GM19035 (cell line): ENCODE data around the gene DTX4.
A peak's percentile ranks its signal among the peaks of the same experiment; 100 is the strongest.

Source experiments
- ATAC-seq: cut with Tn5 transposase; IDR thresholded peaks from one replicate; pipeline ENCODE4 v1.9.1; 2021; ENCODE audit not compliant: unreplicated experiment

Gene DTX4

DNA sequence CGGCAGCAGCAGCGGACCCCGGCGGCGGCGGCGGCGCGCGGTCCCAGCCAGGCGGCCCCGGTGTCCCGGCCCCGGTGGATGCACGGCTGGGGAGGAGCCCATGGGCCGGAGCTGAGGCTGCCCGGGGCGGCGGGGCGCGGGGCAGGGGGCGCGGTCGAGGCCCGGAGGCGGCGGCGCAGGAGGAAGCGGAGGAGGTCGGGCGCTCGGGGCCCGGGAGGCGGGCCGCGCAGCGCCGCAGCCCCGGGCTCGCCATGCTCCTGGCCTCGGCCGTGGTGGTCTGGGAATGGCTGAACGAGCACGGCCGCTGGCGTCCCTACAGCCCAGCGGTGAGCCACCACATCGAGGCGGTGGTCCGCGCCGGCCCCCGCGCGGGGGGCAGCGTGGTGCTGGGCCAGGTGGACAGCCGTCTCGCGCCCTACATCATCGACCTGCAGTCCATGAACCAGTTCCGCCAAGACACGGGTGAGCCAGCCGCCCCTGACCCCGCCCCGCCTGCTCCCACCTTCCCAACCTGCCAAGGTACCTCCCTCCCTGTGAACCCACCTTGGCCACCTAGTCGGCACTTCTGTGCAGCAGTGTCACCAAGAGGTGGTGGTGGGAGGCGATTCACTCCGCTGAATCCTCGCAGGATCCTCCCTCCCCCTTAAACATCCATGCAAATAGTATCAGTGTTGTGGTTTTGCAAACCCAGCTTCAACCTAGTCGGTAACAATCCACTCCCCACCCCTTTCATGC lies 580 bp downstream of the DTX4 start:
- peak; percentile 36 for ATAC-seq

GRCh38 chr11:59173080-59173963 lies 1.4 kb downstream of the DTX4 start:
- ATAC-seq: no peak

DNA sequence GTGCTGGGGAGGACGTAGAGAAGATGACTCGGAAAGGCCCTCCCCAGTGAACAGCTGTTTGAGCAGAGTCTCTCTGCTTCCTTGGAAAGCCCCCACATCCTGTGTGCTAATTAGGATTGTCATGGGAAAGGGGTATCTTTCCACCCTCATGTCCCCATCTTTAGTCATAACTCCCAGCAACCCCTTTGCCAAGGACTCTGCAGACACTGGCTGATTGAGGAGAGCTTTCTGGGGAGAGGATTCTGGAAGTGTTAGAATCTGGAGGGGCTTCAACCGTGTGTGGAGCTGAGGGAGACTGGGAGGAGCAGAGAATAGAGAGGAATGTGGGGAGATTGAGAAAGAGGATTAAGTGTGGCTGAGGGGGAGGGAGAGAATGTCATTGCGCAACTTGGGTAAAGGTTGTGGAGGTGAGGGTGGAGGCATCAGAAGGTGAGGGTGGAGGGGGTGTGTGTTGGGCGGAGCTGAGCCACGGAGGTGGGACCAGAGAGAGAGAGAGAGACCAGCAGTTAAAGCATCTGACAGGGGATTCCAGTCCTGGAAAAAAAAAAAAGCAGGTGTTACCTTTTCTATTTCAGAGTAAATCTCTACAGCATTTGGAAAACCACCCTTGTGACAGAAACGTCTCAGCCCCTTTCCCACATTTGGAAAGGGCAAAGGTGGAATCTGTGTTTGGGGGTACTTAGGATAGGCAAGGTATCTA lies 2.2 kb downstream of the DTX4 start:
- no peak for ATAC-seq

DNA sequence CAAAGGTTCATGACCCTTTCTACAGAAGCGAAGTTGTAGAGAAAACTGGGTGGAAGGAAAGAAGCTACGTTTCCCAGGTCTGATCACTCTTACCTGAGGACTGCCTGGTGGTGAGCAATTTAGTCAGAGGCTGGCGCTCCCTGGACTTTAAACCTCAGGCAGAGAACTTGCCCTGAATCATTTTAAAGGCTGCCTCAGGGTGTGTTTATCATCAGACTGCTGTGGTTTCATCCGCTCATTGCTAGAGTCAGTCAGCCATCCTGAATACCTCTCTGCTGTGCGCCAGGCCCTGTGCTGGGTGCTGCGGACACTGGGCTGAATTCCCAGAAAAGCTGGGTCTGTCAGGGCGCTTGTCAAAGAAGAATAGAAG lies 2.7 kb downstream of the DTX4 start:
- ATAC-seq: no peak

DNA sequence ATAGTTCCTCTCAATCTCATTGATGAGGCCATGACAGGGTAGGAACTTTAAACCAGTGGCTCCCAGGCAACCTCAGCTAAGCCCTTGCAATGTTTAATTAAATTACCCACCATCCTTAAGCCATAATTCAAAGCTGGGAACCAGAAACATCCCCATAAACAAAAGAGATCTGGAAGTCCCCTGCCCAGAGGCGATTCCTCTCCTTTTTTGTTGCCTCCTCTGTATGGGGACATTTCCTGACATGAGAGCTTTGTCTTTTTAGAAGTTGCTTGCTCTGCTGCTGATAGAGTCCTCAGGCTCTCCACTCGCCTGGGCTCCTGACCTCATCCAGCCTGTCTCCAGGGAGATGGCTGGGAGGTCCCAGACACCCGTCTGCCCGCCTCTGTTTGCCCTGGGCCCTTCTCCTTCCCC lies 3.2 kb downstream of the DTX4 start:
- ATAC-seq: no peak

DNA sequence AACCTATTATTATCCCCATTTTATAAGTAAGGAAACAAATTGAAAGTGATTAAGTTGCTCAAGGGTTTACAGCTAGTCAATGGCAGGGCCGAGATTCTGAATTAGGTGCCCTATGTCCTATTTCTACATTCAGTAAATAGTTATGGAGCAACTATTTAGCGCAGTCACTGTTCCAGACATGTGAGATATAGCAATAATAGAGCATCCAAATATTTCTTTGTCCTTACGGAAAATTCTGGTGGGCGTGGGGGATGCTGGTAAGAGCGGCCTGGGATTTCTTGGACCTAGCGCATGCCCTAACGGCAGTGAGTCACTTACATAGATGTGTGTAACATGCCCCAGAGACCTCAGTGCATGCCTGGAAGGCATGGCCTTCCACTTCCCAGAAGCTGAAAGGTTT lies 4.4 kb downstream of the DTX4 start:
- ATAC-seq: no peak

DNA sequence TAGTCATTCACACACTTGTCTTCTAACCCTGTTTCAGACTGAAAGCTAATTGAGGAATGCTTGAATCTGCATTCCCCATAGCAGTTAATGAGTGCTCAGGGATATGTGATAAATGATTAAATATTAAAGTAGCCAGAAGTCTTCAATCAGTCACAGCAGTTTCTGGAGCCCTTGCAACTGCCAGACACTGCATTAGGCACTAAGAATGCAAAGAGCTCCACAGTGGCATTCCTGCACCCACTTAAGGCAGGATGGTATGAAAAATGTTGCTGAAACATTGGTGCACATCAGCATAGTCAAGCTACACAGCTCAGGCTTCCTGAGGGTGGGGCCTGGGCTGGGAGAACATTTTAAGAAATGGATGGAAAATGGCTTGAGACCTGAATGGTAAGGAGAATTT lies 6.5 kb downstream of the DTX4 start:
- ATAC-seq: no peak

DNA sequence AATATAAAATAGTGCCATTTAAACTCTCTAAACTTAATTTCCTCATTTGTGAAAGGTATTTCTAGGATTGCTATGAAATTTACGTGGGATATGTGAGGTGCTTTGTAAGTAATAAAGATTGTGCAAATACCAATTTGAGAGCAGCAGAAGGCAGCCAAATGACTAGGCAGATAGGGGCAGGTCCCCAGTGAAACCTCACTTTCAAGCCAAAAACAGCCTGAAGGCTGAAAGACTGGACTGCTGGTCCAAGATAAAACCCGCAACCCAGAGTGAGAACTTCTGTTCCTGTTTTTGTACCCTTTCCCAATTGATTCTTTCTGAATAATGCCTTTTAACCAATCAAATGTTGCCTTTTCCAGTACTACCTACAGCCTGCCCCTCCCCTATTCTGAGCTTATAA lies 7.2 kb downstream of the DTX4 start:
- no peak for ATAC-seq

GRCh38 chr11:59180168-59180776 lies 8.3 kb downstream of the DTX4 start:
- no peak for ATAC-seq

GRCh38 chr11:59180907-59181306 lies 9.0 kb downstream of the DTX4 start:
- no peak for ATAC-seq

GRCh38 chr11:59181746-59182456 lies 10.0 kb downstream of the DTX4 start:
- ATAC-seq: no peak

DNA sequence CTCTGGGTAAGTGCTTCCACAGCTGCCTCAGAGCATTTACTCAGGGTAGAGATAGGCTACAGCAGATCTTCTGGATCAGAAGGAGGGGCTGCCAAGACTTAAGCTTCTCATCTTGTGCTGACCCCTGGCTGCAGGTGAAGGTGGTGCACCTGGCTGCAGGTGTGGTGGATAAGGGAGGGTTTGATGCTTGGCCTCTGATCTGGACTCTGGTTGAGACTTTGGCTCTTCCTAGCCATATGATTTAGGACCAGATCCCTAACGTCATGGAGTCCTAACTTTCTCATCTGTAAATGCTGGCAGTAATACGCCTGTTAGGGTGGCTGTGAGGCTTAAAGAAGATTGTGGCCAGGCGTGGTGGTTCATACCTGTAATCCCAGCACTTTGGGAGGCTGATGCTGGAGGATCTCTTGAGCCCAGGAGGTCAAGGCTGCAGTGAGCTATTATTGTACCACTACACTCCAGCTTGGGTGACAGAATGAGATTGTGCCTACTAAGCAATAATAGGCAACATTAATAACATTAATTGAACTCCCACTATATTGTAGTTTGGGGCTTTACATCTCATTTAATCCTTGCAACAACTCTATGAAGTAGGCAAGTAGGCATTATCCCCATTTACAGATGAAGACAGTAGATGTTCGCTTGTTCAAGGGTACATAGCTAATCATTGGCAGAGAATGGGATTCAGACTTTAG lies 10.7 kb downstream of the DTX4 start:
- ATAC-seq: no peak

GRCh38 chr11:59183771-59184170 lies 11.8 kb downstream of the DTX4 start:
- no peak for ATAC-seq

- no peak for ATAC-seq
Measured at GRCh38 chr11:59184691-59185339, 12.9 kb downstream of the DTX4 start.

DNA sequence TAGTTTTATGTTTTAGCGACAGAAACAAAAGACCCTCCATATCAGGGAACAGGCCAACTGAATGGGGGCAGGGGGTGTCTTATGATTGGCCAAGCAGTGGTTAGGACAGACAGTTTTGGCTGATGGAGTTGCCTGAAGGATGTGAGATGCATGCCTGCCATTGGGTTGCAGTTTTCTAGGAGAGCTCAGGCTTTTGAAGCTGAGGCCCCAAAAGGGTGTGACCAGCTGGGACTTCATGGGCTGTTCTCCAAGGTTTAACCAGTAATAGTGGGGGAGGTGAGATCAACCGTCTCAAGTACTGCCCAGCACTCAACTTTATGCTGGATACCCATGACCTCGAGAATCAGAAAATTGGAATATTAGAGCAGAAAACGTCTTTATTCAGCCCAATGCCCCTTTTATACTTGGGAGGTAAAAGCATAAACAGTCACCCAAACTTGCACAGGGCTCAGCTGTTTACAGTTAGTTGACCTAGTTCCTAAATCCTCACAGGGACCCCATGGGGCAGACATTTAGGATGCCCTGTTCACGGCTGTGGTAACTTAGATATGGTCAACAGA lies 13.5 kb downstream of the DTX4 start:
- no peak for ATAC-seq

DNA sequence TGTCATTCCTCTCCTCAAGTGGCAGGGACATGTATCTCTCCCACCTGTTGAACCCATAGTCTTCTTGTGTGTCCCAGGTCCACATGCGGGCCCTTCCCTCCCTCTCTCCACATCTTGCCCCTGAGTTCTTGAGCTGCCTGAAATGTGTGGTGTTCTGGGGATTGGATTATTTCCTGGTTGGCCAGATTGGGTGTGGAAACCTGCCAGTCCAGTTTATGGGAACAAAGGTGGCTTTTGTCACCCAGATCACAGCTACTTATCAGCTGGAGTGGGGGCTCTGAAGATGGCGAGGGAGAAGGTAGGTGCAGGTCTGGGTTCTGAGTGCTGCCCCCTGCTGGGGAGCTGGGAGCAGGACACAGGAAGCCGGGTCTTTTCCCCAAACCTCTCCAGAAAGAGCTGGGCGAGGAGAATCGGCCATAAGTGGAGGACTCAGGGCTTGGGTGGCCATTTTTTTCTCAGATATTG lies 14.2 kb downstream of the DTX4 start:
- peak; percentile 69 for ATAC-seq

- ATAC-seq: no peak
Measured at GRCh38 chr11:59187035-59187434, 15.1 kb downstream of the DTX4 start.

- ATAC-seq: no peak
Measured at GRCh38 chr11:59187587-59187986, 15.7 kb downstream of the DTX4 start.

GRCh38 chr11:59188954-59189353 lies 17.0 kb downstream of the DTX4 start:
- no peak for ATAC-seq
